Activated T-helper 1 cell treated with anti-CD3 and anti-CD28 coated beads, Interleukin-12 subunit alpha, Interleukin-12 subunit beta, Interleukin-2, Interleukin-4 antibody, amounts not matched to agents 30 ng/mL and 10 ng/mL and 1 ng/mL, durations not matched to agents 14 hours and 24 hours and 36 hours (primary cell): ENCODE measurements around the gene GOLGA6B. TPM values are rescaled to one million over a fixed set of nuclear protein-coding genes. Genes with fewer than 3 reads are reported as not detected.
"Not testable (repeated sequence)": the region's sequence is repeated elsewhere in the genome, so short reads cannot be mapped to it uniquely, and the experiment has no call there.

Source experiments
- DNase-seq: peaks from one replicate; pipeline ENCODE4 v3.0.0; 2021; ENCODE audit warnings: low spot score
- H3K27ac Mint-ChIP-seq: one replicate; pipeline ENCODE4 v1.8.0; 2021; ENCODE audit warnings: mild to moderate bottlenecking, mixed read lengths
- H3K27me3 Mint-ChIP-seq: one replicate; pipeline ENCODE4 v1.8.0; 2022; ENCODE audit warnings: mild to moderate bottlenecking, moderate library complexity, mixed read lengths; ENCODE audit not compliant: insufficient read depth
- H3K36me3 Mint-ChIP-seq: one replicate; pipeline ENCODE4 v1.8.0; 2021; ENCODE audit warnings: low read depth, mixed read lengths
- H3K4me1 Mint-ChIP-seq: one replicate; pipeline ENCODE4 v1.8.0; 2021; ENCODE audit warnings: low read depth, mixed read lengths
- H3K4me3 Mint-ChIP-seq: one replicate; pipeline ENCODE4 v1.8.0; 2021; ENCODE audit warnings: mild to moderate bottlenecking, moderate library complexity, mixed read lengths
- H3K9me3 Mint-ChIP-seq: one replicate; pipeline ENCODE4 v1.8.0; 2021; ENCODE audit warnings: mixed read lengths
- intact Hi-C: fragments of 100-400 bp; cut with micrococcal nuclease; formaldehyde crosslinking; loops from one replicate; pipeline ENCODE4 v1.15.1; 2024
- total RNA-seq: library from RNA; stranded (reverse); gene quantifications from 2 replicates; pipeline ENCODE4 v1.2.3, GENCODE V29; 2022

GOLGA6B gene
- total RNA-seq, 1 donor from 2014 or later = not detected

DNA sequence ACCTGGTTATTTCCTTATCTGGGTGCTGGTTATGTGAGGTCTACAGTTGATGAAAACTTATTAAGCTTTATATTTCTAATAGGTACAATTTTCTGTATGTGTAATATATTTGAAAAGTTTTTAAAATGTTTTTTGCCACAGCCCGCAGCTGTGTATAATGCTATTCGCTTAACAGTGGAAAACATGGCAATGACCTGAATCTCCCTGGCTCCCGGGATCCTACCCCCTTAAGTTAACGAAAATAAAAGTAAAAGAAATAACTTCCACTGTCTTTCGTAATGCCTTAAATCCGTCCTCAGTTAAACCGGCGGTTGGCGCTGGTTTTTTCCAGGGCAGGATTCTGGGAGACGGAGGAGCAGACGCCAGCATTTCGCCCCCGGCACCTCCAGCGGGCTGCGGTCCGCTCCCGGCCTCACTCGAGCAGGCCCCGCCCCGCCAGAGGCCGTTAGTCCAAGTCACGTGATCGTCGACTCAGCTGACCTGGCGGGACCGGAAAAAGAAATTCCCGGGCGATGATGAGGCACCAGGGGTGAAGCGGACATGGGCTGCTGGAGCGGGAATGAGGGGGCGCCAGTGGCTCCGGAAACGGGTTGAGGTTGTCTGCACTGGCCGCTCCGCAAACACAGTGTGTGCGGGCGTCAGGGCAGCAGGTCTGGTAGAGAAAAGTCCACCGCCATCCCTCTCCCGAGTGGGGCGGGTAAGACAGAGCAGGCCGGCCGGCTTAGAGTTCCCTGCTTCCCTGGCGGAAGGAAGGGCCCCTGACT is 17.8 kb upstream of the GOLGA6B start:
- peak overlapping the region; percentile 19 for H3K4me3 Mint-ChIP-seq

DNA sequence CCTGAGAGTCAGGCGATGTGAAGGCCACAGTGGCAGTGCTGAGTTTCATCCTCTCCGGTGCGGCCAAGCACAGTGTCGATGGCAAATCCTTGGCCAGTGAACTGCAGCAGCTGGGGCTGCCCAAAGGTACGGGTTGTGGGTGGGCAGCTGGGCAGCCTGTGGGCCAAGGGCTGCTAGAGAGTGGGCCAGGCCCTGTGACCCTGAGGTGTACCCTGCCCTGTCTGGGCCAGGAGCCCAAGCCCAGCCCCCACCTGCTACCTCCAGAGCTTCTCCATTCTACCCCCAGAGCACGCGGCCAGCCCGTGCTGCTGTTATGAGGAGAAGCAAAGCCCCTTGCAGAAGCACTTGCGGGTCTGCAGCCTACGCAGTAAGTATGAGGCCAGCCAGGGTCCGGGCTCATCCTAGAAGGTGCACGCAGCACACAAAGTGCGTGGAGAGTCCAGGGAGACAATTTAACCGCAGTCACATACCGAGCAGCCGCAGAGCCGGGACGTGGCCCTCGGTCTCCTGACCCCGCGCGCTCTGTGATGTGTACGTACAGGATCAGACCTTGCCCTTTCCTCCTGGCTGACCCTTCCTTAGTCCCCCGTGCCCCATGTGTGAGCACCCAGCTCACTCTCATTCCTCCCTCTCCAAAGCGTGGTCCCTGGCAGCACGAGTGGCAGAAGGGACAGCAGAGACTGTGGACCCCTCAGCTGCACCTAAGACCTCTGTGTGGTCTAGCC is 14.6 kb upstream of the GOLGA6B start:
- H3K9me3 Mint-ChIP-seq, intact Hi-C loops, H3K36me3 Mint-ChIP-seq, H3K27ac Mint-ChIP-seq, DNase-seq, H3K4me3 Mint-ChIP-seq, H3K27me3 Mint-ChIP-seq, H3K4me1 Mint-ChIP-seq: not testable (repeated sequence)

More for the DNA sequence above, 17.8 kb upstream of the GOLGA6B start:
- H3K27me3 Mint-ChIP-seq, H3K36me3 Mint-ChIP-seq, H3K27ac Mint-ChIP-seq, H3K9me3 Mint-ChIP-seq, intact Hi-C loops, H3K4me1 Mint-ChIP-seq: not testable (repeated sequence)
- peak; percentile 64 for DNase-seq

GRCh38 chr15:72642271-72642670 is 12.2 kb upstream of the GOLGA6B start:
- H3K9me3 Mint-ChIP-seq, H3K36me3 Mint-ChIP-seq, DNase-seq, intact Hi-C loops, H3K4me3 Mint-ChIP-seq, H3K27ac Mint-ChIP-seq, H3K4me1 Mint-ChIP-seq, H3K27me3 Mint-ChIP-seq: not testable (repeated sequence)

DNA sequence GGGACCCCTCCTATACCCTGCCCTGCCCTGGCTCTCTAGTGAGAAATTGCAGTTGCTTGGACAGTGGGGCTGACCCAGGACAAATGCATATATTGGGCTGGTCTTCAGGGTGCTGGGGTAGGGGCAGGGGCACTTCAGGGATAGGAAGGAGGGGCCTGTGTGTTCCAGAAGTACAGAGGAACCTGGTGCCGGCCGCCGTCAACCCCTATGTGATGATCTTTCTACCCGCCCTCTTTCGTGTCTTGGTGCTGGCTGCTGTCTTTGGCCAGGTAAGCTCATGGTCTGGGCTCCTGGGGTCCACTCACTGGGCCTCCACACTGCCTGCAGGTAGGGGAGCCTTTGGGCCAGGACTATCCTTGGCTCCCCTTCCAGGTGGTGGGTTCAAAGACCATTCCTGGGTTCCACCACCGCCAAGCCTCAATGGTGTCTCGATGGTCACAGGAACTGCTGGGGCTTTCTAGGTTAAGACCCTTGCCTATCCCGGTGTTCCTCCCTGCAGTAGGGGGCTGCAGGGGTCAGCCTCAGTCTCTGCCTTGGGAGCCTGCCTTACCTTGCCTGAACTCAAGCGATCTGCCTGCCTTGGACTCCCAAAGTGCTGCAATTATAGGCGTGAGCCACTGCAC is 5.8 kb upstream of the GOLGA6B start:
- H3K27ac Mint-ChIP-seq, H3K36me3 Mint-ChIP-seq, H3K9me3 Mint-ChIP-seq, DNase-seq, intact Hi-C loops, H3K4me3 Mint-ChIP-seq, H3K4me1 Mint-ChIP-seq, H3K27me3 Mint-ChIP-seq: not testable (repeated sequence)

DNA sequence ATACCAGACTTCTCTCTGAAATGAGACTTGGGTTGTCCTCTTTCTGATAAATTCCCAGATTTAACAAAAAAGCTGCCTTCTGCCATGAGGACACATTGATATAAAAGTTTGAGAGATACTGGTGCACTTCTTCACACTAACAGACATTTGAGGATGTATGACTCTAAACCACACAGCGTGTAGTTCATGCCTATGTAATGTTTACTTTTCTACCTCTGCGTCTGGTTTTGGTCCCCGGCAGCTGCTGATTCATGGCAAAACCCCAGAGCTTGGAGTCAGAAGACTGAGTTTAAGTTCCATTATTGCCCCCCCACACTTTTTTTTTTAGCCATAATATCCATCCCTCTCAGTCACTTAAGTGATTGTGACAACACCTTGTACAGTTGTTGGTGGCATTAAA is 1.5 kb downstream of the GOLGA6B start:
- H3K27ac Mint-ChIP-seq, DNase-seq, H3K36me3 Mint-ChIP-seq, H3K4me1 Mint-ChIP-seq, H3K27me3 Mint-ChIP-seq, H3K4me3 Mint-ChIP-seq, intact Hi-C loops, H3K9me3 Mint-ChIP-seq: not testable (repeated sequence)

DNA sequence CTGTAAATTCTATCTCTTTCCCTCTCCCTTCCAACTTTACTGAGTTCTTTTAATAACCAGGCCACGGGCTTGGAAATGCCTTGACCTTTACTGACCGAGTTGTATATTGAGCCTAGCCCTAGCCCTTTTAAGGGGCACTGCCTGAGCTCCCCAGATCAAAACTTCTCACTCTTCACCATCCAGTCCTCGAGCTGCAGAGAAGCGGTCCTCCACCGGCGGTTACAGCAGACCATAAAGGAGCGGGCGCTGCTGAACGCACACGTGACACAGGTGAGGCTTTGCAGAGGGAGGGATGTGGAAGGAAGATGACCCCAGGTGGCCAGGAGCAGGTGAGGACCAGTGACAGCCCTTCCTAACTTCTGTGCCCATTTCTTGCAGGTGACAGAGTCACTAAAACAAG is 6.6 kb downstream of the GOLGA6B start:
- H3K27me3 Mint-ChIP-seq, DNase-seq, H3K4me1 Mint-ChIP-seq, H3K27ac Mint-ChIP-seq, H3K9me3 Mint-ChIP-seq, H3K36me3 Mint-ChIP-seq, H3K4me3 Mint-ChIP-seq, intact Hi-C loops: not testable (repeated sequence)

DNA sequence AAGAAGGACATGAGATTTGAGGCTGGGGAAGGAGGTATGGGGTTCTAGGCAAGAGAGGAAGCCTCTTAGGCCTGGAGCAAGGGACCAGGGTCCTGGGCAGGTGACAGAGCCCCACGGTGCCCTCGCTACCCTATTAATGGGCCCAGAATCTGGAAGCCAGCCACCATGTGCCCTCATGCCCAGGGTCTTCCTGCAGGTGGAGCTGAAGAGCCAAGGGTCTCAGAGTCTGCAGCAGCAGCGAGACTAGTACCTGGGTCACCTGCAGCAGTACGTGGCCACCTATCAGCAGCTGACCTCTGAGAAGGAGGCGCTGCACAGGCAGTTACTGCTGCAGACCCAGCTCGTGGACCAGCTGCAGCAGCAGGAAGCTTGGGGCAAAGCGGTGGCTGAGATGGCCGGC is 9.4 kb downstream of the GOLGA6B start:
- H3K27ac Mint-ChIP-seq, H3K4me3 Mint-ChIP-seq, DNase-seq, H3K4me1 Mint-ChIP-seq, H3K27me3 Mint-ChIP-seq, H3K9me3 Mint-ChIP-seq, H3K36me3 Mint-ChIP-seq, intact Hi-C loops: not testable (repeated sequence)

GRCh38 chr15:72665706-72666105 is 11.2 kb downstream of the GOLGA6B start:
- H3K4me3 Mint-ChIP-seq, H3K4me1 Mint-ChIP-seq, H3K27ac Mint-ChIP-seq, intact Hi-C loops, H3K36me3 Mint-ChIP-seq, H3K27me3 Mint-ChIP-seq, H3K9me3 Mint-ChIP-seq, DNase-seq: not testable (repeated sequence)

DNA sequence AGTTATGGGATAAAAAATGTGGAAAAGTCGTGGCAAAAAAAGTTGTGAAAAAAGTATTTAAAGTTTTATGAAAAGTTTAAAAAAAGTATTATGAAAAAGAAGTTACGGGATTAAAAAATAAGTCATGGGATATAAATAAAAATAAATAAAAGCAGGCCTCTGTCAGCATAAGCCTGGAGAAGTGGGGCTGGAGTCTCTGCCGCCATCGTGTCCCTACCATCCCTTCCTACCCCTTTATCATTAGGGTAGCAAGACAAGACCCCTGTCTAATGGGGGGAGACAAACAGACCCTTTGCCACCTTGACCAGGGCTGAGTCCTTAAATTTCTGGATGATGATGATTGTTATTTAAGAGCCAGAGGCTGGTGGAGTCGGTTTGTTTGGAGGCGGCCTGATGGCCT is 15.3 kb downstream of the GOLGA6B start:
- not testable (repeated sequence) for DNase-seq, H3K9me3 Mint-ChIP-seq, H3K27ac Mint-ChIP-seq, H3K4me3 Mint-ChIP-seq, H3K36me3 Mint-ChIP-seq
- peaks cover 11% of the 10 kb centered on the region for H3K4me1 Mint-ChIP-seq
- intact Hi-C loops = loop anchor here (10.0 kb wide), 1 partner anchor 355 kb away; no protein-coding TSS in a partner anchor
- H3K27me3 Mint-ChIP-seq = peaks cover 13% of the 10 kb centered on the region

- H3K4me3 Mint-ChIP-seq = peak overlapping the region; percentile 67
- DNase-seq = peak; percentile 57
- H3K27ac Mint-ChIP-seq, H3K9me3 Mint-ChIP-seq, H3K36me3 Mint-ChIP-seq: not testable (repeated sequence)
- H3K27me3 Mint-ChIP-seq = peaks cover 15% of the 10 kb centered on the region
- intact Hi-C loops = loop anchor here (10.0 kb wide), 1 partner anchor 356 kb away; no protein-coding TSS in a partner anchor
- peaks cover 11% of the 10 kb centered on the region for H3K4me1 Mint-ChIP-seq
Measured at GRCh38 chr15:72670656-72671352, 16.3 kb downstream of the GOLGA6B start.

- no peak for DNase-seq
- Mint-ChIP-seq H3K4me1 (peaks cover 11% of the 10 kb centered on the region), H3K4me3 (no peak overlapping the region), H3K27ac (no peak overlapping the region), H3K9me3 (no peaks in the 10 kb centered on the region), H3K27me3 (peaks cover 15% of the 10 kb centered on the region), H3K36me3 (no peaks in the 10 kb centered on the region)
- intact Hi-C loops = loop anchor here (10.0 kb wide), 1 partner anchor 357 kb away; no protein-coding TSS in a partner anchor
Measured at GRCh38 chr15:72671525-72671924, 17.0 kb downstream of the GOLGA6B start.

- H3K27me3 Mint-ChIP-seq = peaks cover 40% of the 10 kb centered on the region
- no peak overlapping the region for H3K27ac Mint-ChIP-seq
- no peaks in the 10 kb centered on the region for H3K4me1 Mint-ChIP-seq
- no peaks in the 10 kb centered on the region for H3K36me3 Mint-ChIP-seq
- H3K9me3 Mint-ChIP-seq = no peaks in the 10 kb centered on the region
- intact Hi-C loops = loop anchor here (10.0 kb wide), 1 partner anchor 362 kb away; no protein-coding TSS in a partner anchor
- DNase-seq = no peak
- no peak overlapping the region for H3K4me3 Mint-ChIP-seq
Measured at GRCh38 chr15:72676838-72677237, 22.3 kb downstream of the GOLGA6B start.
